GM12878 (cell line): ENCODE data around the gene IRF1. TPM values are rescaled to one million over a fixed set of nuclear protein-coding genes. Genes with fewer than 3 reads are reported as not detected.

Experiments used
- ATAC-seq: fragments of 200-7000 bp; cut with Tn5 transposase; 3 replicates; pipeline ENCODE4 v1.9.1; 2020; ENCODE audit warnings: mild to moderate bottlenecking, moderate library complexity
- BruUV-seq: library from RNA; stranded (reverse); fragments of 400-500 nt; replicated peaks from 2 replicates; lab custom pipeline; 2021; lab: Mats Ljungman, UMichigan
- CTCF ChIA-PET: fragments of 300-600 bp; sonication (Branson Sonifier 250); formaldehyde crosslinking; extraction: SDS; loops from one replicate; lab custom pipeline; 2021; ENCODE audit warnings: inconsistent platforms; lab: Yijun Ruan, JAX
- POLR2A ChIA-PET: fragments of 350-600 bp; formaldehyde crosslinking; extraction: SDS; loops from one replicate; lab custom pipeline; 2021; ENCODE audit warnings: inconsistent platforms; lab: Charles Lee
- RAD21 ChIA-PET: fragments of 300-600 bp; sonication (Branson Sonifier 250); formaldehyde crosslinking; loops from one replicate; lab custom pipeline; 2023; ENCODE audit warnings: antibody characterized with exemption; ENCODE audit not compliant: unreplicated experiment; lab: Charles Lee
- SMC1A ChIA-PET: fragments of 300-600 bp; sonication (Branson Sonifier 250); formaldehyde crosslinking; loops from one replicate; lab custom pipeline; 2023; ENCODE audit not compliant: unreplicated experiment, uncharacterized antibody; lab: Charles Lee
- DNase-seq: peaks from one replicate; pipeline ENCODE4 v3.0.0-alpha.2; 2011; ENCODE audit warnings: low read depth, low spot score
- FAIRE-seq: peaks from 3 replicates; lab custom pipeline; 2011; peaks lifted over from hg19 to GRCh38; lab: Jason Lieb, UNC
- H2AFZ ChIP-seq: 2 replicates; pipeline ENCODE4 v1.6.0; 2011; ENCODE audit warnings: low read depth, low read length, control low read depth; ENCODE audit not compliant: control insufficient read depth
- H3K27ac ChIP-seq: 2 replicates; pipeline ENCODE4 v1.5.1; 2011; ENCODE audit warnings: control low read depth; ENCODE audit not compliant: control insufficient read depth, insufficient read depth
- H3K27me3 ChIP-seq, 2 experiments: replicated peaks in 1 of 2; 2 replicates each; pipeline versions ENCODE4 v1.6.0 to v1.6.1; 2011; ENCODE audit warnings: low read length in 1 of 2; ENCODE audit not compliant: control insufficient read depth in 2 of 2, insufficient read depth in 2 of 2
- H3K36me3 ChIP-seq, 2 experiments: 2 replicates each; pipeline ENCODE4 v1.5.1; 2011; ENCODE audit warnings: low read length in 1 of 2; ENCODE audit not compliant: control insufficient read depth in 2 of 2, insufficient read depth in 2 of 2
- H3K4me1 ChIP-seq: 2 replicates; pipeline ENCODE4 v1.6.1; 2011; ENCODE audit warnings: mild to moderate bottlenecking, low read length, moderate library complexity, mixed read lengths; ENCODE audit not compliant: control insufficient read depth, insufficient read depth
- H3K4me2 ChIP-seq: 2 replicates; pipeline ENCODE4 v1.6.0; 2011; ENCODE audit warnings: control low read depth; ENCODE audit not compliant: control insufficient read depth, insufficient read depth
- H3K4me3 ChIP-seq: fragments of 200-600 bp; sonication (generic); 2 replicates; pipeline ENCODE4 v1.5.1; 2016
- H3K79me2 ChIP-seq: 2 replicates; pipeline ENCODE4 v1.6.0; 2011; ENCODE audit warnings: low read length; ENCODE audit not compliant: control insufficient read depth, insufficient read depth
- H3K9ac ChIP-seq: 2 replicates; pipeline ENCODE4 v1.8.0; 2011; ENCODE audit warnings: low read length, control low read depth, mixed read lengths; ENCODE audit not compliant: control insufficient read depth, insufficient read depth
- H3K9me3 ChIP-seq: replicated peaks from 3 replicates; pipeline ENCODE4 v1.5.1; 2011; ENCODE audit warnings: mild to moderate bottlenecking, low read length; ENCODE audit not compliant: control insufficient read depth, insufficient read depth
- H4K20me1 ChIP-seq: 2 replicates; pipeline ENCODE4 v1.6.0; 2011; ENCODE audit not compliant: control insufficient read depth, insufficient read depth
- FOXK2 ChIP-seq: fragments of 450-650 bp; IDR thresholded peaks from 2 replicates; pipeline ENCODE4 v1.6.1; 2017; ENCODE audit warnings: mild to moderate bottlenecking, moderate library complexity
- HCFC1 ChIP-seq: fragments of 150-350 bp; IDR thresholded peaks from 2 replicates; pipeline ENCODE4 v1.6.1; 2014; ENCODE audit warnings: low read length
- JUND ChIP-seq: IDR thresholded peaks from 2 replicates; pipeline ENCODE4 v1.6.1; 2012; ENCODE audit warnings: low read depth, mild to moderate bottlenecking, low read length, improper control_type of control experiment, moderate library complexity
- MYB ChIP-seq: fragments of 150-350 bp; IDR thresholded peaks from 2 replicates; pipeline ENCODE4 v1.6.1; 2014; ENCODE audit warnings: mild to moderate bottlenecking, low read depth, low read length, borderline replicate concordance
- POLR2A ChIP-seq: IDR thresholded peaks from 2 replicates; pipeline ENCODE4 v1.6.1; 2011; ENCODE audit warnings: low read depth, mild to moderate bottlenecking, low read length
- SP1 ChIP-seq: IDR thresholded peaks from one replicate; pipeline ENCODE4 v1.6.1; 2011; ENCODE audit warnings: low read depth, low read length
- STAT1 ChIP-seq: fragments of 450-650 bp; conservative IDR thresholded peaks from 2 replicates; pipeline ENCODE4 v1.6.1; 2014; ENCODE audit warnings: antibody characterized with exemption, mild to moderate bottlenecking
- STAT3 ChIP-seq: IDR thresholded peaks from 2 replicates; pipeline ENCODE4 v1.6.1; 2011; ENCODE audit warnings: low read depth, low read length, improper control_type of control experiment
- SUZ12 ChIP-seq: fragments of 200-600 bp; sonication (generic); IDR thresholded peaks from one replicate; pipeline ENCODE4 v1.6.1; 2018; ENCODE audit warnings: antibody characterized with exemption, mild to moderate bottlenecking; ENCODE audit not compliant: unreplicated experiment
- TAF1 ChIP-seq: IDR thresholded peaks from 2 replicates; pipeline ENCODE4 v1.6.1; 2011; ENCODE audit warnings: mild to moderate bottlenecking, low read depth, low read length, borderline replicate concordance
- USF1 ChIP-seq: IDR thresholded peaks from 2 replicates; pipeline ENCODE4 v1.6.1; 2011; ENCODE audit warnings: borderline replicate concordance, low read depth, mild to moderate bottlenecking, moderate library complexity, mixed read lengths, low read length; ENCODE audit not compliant: insufficient read depth; ENCODE audit errors: extremely low read length
- ZNF274 ChIP-seq: IDR thresholded peaks from one replicate; pipeline ENCODE4 v1.8.0; 2011; ENCODE audit not compliant: insufficient read length, insufficient read depth
- WGBS: methylation state at CpG from one replicate; pipeline ENCODE4 v1.1.6; 2016; ENCODE audit warnings: low lambda C conversion rate; ENCODE audit not compliant: insufficient replicate concordance, insufficient coverage; ENCODE audit errors: missing lambda C conversion rate; 5-methylcytosine and 5-hydroxymethylcytosine counted together
- in situ Hi-C: fragments of 300-500 bp; cut with MboI; formaldehyde crosslinking; loops from 9 replicates; pipeline ENCODE4 v1.14.3; 2018; ENCODE audit warnings: mixed read lengths
- intact Hi-C: fragments of 100-400 bp; cut with micrococcal nuclease; formaldehyde crosslinking; loops from one replicate; pipeline ENCODE4 v1.14.2; 2022; ENCODE audit not compliant: unreplicated experiment
- polyA plus RNA-seq, 11 experiments: library from polyadenylated mRNA; depleted of rRNA in 4 of 11; unstranded in 6 of 11; stranded (reverse) in 5 of 11; fragments of >200 nt; fragmentation: Nextera tagmentation in 4 of 11; fragmentation: Illumina TruSeq in 1 of 11; extraction: Ambion mirVana in 4 of 11; extraction: Trizol in 1 of 11; gene quantifications; 1 replicate in 1 of 11; 2 replicates in 10 of 11; pipeline versions ENCODE4 v1.2.1 to v1.2.3, GENCODE V29; 2011 to 2016; ENCODE audit warnings: inconsistent platforms in 2 of 11, missing spikeins in 2 of 11, low read depth in 1 of 11
- total RNA-seq, 4 experiments: library from RNA; depleted of rRNA in 3 of 4; stranded (reverse); fragments of >200 nt in 3 of 4; fragmentation: Illumina TruSeq in 1 of 4; extraction: Trizol in 1 of 4; gene quantifications; 2 replicates each; pipeline versions ENCODE4 v1.2.1 to v1.2.3, GENCODE V29; 2013 to 2021

The IRF1 gene
- total and polyA plus RNA-seq, 10 of the 15 experiments (the other 5 are each of a cell fraction or from before 2014, with no cell fraction given) = 6.9 to 68.0 (median 49.6) TPM

DNA sequence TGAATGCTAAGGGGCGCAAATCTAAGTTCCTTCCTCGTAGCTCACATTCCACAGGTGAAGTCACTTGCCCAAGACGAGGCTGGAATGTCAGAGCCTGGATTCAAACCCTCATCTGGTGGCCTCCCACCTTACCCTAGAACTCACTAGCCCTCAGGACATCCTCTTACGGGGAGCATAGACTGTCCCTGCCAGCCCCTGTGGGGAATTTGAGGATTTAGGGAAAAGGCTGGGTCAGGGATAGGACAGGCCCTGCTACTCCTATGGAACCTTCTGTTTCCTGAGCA is 45.0 kb downstream of the IRF1 start:
- no peak overlapping the region for H3K4me3 ChIP-seq
- no peaks in the 10 kb centered on the region for H3K27me3 ChIP-seq
- ChIA-PET RAD21 (interaction anchor here (0.6 to 1.8 kb wide), 2 partner anchors 7 to 51 kb away, joined by 4 read pairs; no protein-coding TSS in a partner anchor), CTCF (interaction anchor here (0.6 kb wide), 1 partner anchor 55 kb away, joined by 3 read pairs; no protein-coding TSS in a partner anchor), SMC1A (no interaction called here), POLR2A (no interaction called here)
- FAIRE-seq (no peak), DNase-seq (no peak), ATAC-seq (no peak)
- TF ChIP-seq MYB = no peak
- TF ChIP-seq STAT1 = no peak
- TF ChIP-seq FOXK2 = no peak
- TF ChIP-seq TAF1 = no peak
- TF ChIP-seq POLR2A = no peak
- TF ChIP-seq STAT3 = no peak
- TF ChIP-seq SP1 = no peak
- no peak for TF ChIP-seq USF1
- no peak for TF ChIP-seq JUND
- no peak for TF ChIP-seq HCFC1
- TF ChIP-seq SUZ12 = no peak
- no peak for TF ChIP-seq ZNF274
- in situ Hi-C loops (no loop called here), intact Hi-C loops (no loop called here)
- WGBS = 98% methylated on average over 4 of the region's 4 CpGs
- peak overlapping the region; percentile 33 for H3K27ac ChIP-seq
- H3K4me1 ChIP-seq = peaks cover 13% of the 10 kb centered on the region
- peaks cover 17% of the 10 kb centered on the region for H3K79me2 ChIP-seq
- no peaks in the 10 kb centered on the region for H3K9me3 ChIP-seq
- H3K4me2 ChIP-seq = no peak overlapping the region
- peaks cover 14 to 19% of the 10 kb centered on the region in 2 experiments for H3K36me3 ChIP-seq
- peaks cover 2% of the 10 kb centered on the region; the same call in 1 of the 2 replicates for H4K20me1 ChIP-seq
- H3K9ac ChIP-seq = no peak overlapping the region
- BruUV-seq = no TSS peak
- H2AFZ ChIP-seq = no peak overlapping the region
